GM12865 (cell line): ENCODE measurements around the gene MBLAC1.
A peak's percentile ranks its signal among the peaks of the same experiment; 100 is the strongest.

Source experiments
- DNase-seq: peaks from one replicate; pipeline ENCODE4 v3.0.0; 2010; ENCODE audit warnings: low read depth
- H3K4me3 ChIP-seq: 2 replicates; pipeline ENCODE4 v1.5.1; 2011; ENCODE audit warnings: mild to moderate bottlenecking, low read depth, low read length, control low read depth
- CTCF ChIP-seq: IDR thresholded peaks from 2 replicates; pipeline ENCODE4 v1.5.1; 2011; ENCODE audit warnings: low read length, control low read depth, low read depth, inconsistent platforms; ENCODE audit not compliant: insufficient read depth; ENCODE audit errors: missing control alignments

The MBLAC1 gene

GRCh38 chr7:100098913-100099312, 27.9 kb upstream of the MBLAC1 start:
- no peak overlapping the region for H3K4me3 ChIP-seq
- no peak for TF ChIP-seq CTCF
- no peak for DNase-seq

GRCh38 chr7:100099452-100099851, 27.3 kb upstream of the MBLAC1 start:
- peak overlapping the region; percentile 80 for H3K4me3 ChIP-seq
- DNase-seq = no peak
- TF ChIP-seq CTCF = no peak

GRCh38 chr7:100100420-100101015, 26.2 kb upstream of the MBLAC1 start:
- TF ChIP-seq CTCF = no peak
- peak; percentile 97 for DNase-seq
- H3K4me3 ChIP-seq = peak overlapping the region; percentile 80

GRCh38 chr7:100101016-100101862, 25.5 kb upstream of the MBLAC1 start, which contains the start of the genes AP4M1 and MCM7:
TSS of gene AP4M1 (plus strand) at chr7:100101643. CDS start at chr7:100101715, 72 bp downstream.
TSS of gene MCM7 (minus strand) at chr7:100101397. CDS start at chr7:100101294, 103 bp downstream.
- peak within 1 kb of the TSS; percentile 80 for H3K4me3 ChIP-seq
- DNase-seq = peak; percentile 100
- TF ChIP-seq CTCF = no peak

- no peak for DNase-seq
- TF ChIP-seq CTCF = no peak
- no peak overlapping the region for H3K4me3 ChIP-seq
Observed at GRCh38 chr7:100102950-100103840, 23.6 kb upstream of the MBLAC1 start.

GRCh38 chr7:100105534-100105933, 21.2 kb upstream of the MBLAC1 start:
- no peak for TF ChIP-seq CTCF
- no peak for DNase-seq
- H3K4me3 ChIP-seq = no peak overlapping the region
